Inflammatory macrophage (primary cell): ENCODE measurements around the gene FSTL4.

Experiments
- DNase-seq, 2 donors: peaks; one replicate each; pipeline ENCODE4 v3.0.0-alpha.2; 2020 to 2022

Gene FSTL4

DNA sequence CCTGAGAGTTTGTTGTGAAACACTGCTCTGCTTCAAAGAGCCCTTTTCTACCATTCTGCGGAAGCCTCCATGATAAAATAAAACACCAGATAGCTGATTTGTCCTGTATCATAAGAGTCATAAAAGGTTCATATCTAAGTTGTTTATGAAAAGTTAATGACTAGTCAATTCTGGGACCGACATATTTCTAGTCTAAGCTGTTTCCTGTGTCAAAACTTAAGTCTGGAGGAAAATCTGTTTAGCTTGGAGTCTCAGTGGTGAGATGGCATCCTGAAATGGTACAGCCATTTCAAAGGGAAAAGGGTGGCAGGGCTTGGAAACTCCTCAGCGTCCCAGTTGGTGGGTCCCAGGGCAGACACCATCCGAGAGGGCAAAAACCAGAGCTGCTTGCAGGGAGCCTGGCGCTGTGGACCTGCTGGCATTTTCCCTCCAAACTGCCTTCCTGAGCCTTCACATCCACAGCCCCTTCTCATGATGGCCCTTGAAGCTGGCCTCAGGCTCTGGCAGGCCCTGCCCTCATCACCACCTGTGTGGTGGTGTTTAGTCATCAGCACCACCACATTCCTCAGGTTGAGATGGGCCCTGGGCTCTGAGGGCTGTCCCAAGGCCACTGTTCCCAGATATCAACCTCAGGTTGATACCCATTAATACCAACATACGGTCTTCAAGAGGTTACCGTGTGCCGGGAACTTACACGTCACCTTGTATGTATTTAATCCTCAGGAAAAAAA, 376.5 kb downstream of the FSTL4 start:
- DNase-seq, result no peak

DNA sequence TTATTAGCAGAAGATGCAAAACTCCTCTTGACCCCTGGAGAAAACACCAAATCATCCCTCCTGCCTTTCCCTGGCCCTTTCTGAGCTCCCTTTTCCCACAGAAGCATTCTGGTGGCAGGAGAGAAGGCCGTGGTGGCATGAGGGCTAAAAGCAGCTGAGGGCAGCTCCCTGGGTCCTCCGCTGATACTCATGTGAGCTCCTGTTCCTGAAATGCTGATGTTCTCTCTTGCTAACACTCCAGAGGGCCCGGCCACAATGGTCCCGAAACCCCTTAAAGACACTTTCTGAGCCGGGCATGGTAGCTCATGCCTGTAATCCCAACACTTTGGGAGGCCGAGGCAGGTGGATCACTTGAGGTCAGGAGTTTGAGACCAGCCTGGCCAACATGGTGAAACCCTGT, 377.4 kb downstream of the FSTL4 start:
- DNase-seq, result no peak

- no peak for DNase-seq
These were observed 378.1 kb downstream of the FSTL4 start for GRCh38 chr5:133234273-133234672.

GRCh38 chr5:133233616-133234015, 378.7 kb downstream of the FSTL4 start:
- no peak for DNase-seq

DNA sequence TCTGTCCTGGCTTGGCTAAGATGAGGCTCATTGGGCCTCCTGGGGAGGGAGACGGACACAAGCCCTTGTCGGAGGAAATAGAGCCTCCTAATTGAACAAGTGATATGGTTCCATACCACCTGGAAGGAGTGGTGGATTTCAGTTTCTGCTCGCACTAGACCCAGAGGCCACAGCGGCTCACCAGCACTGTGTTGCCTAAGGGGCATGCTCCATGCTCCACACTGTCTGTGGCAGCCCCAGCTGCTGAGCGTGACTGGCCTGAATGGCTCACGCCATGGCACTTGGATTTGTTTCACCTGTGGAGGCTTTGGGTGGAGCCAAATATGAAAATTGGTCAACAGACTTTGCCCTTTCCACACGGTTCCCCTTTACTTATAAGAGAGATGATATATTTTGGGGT, 379.4 kb downstream of the FSTL4 start:
- no peak for DNase-seq

DNA sequence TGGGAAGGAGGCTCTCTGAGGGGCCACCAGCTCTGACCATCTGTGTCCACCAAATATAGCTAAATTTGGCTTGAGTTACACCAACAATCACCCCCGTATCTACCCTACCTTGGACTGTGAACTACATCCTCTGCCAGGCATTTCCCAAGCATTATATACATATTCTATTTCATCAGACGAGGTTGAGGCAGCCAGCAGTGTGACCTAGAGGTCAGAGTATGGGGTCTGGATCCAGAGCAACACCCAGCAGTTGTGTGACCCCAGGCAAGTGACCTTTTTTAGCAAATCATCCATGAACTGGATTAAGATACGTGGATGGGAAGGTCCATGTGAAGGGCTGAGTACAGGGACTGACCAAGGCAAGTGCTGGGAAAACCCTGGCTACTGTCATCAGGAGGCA, 379.9 kb downstream of the FSTL4 start:
- DNase-seq, result no peak

DNA sequence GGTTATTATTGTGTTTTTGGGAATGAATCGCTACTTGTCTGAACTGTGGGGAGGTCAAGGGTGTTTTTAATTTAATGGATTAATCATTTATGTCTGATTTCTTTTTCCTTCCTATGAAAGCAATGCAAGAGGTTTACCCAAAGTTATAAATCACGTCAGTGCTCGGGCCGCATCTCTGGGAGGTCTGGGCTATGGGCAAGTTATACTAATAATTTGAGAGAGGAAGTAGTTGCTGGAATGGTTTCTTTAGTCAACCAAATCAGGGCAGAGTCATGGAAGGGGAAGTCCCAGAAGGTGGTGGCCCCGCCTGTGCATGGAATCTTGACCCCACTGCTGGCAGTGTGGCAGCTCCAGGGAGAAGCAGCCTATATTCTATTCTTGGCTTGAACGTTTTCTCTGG, 380.3 kb downstream of the FSTL4 start:
- peak; percentile 64 to 68 for DNase-seq

DNA sequence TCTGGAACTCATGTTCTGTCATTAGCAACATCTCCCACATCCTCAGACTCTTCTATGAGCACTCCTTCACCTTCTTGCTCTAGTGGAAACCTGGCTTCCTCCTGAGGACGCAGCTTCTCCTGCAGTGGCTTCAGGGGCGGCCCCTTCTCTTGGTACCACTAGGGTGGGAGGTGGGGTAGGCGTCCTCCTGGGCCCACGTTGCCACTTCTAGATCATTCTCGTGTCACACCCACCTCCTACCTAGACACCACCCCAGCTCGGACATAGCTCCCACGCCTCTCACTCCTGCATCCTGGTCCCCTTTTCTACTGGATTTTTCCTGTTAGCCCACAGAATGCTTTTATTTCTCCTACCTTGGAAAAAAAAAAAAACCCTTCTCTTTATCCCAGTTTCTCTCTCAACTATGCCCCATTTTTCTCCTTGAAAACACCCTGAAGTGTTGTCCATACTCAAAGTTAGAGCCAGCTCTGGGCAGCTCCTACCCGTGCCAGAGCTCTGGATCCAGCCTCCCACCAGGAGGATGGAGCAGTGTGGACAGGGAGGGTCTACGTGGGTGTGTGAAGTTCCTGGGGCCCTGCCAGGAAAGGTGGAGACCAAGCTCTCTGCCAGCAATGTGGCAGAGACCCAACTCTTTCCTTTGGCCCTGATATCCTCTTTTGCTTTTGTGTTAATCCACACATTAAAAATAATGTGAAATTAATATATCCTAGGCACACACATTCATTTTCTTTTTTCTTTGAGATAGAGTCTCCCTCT, 381.3 kb downstream of the FSTL4 start:
- no peak for DNase-seq

DNA sequence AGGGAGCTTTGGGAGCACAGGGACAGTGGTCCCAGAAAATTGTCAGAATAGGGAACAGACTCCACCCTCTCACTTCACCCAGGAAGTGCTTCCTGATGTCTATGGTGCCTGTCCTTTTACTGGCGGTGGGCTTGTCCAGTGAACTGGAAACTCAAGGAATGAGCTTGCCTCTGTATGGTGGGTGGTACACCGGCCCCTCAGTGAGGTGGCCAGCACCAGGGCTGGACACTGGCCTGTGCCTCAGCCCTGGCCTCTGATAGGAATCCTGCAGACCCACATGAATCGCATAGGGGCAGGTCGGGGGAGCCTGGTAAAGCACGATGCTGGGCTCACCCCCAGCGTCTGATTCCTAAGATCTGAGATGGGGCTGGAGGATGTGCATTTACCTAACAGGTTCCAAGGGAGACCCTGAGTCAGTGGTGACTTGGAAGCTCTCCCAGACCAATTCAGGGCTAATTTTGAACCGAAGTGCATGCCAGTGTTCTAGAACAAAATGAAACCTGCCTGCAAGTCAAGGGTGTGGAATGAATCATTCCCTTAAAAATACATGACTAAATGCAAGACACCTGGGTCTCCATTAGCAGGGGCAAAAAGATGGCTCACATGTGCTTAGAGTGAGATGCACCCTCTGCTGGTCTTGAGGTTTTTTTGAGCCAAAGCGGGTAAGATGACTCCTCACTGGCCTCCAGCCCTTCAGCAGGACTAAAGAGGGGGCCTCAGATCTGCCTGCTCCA, 382.2 kb downstream of the FSTL4 start:
- DNase-seq, result no peak

DNA sequence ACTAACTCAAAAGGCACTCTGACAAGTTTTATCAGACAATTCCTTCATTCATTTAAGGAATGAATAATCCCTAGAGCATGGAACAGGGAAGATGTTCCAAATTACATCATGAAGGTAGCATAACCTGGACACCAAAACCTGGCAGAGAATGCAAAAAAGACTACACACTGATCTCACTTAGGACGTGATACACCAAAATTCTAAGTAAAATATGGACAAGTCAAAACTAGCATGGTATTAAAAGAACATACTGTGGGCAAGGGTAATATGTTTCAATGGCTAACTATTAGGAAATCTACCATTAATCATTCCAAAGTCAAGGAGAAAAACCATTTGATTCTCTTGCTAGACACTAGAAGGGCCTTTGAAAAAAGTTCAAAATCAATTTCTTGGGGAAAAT, 384.0 kb downstream of the FSTL4 start:
- no peak for DNase-seq

GRCh38 chr5:133227897-133228296, 384.4 kb downstream of the FSTL4 start:
- no peak for DNase-seq

- no peak for DNase-seq
These were observed 385.3 kb downstream of the FSTL4 start for GRCh38 chr5:133227082-133227481.

DNA sequence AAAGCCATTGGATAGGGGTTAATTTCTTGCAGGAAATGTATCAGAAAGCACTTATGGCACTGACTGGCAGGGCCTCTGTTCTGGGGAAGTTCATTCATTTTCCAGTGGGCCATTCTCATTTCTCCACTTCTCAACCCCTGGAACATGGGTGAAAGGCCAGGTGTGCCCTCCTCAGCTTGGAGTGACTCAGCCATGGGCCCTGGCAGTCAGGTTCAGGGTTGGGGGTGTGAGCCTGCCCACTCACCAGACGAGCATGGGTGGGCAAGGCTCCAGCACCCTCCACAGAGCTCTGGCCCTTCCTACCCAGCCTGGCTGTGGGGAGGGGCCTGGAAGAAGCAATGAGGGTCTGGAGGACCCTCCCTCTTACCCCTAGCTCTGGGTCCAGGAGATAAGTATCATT, 386.2 kb downstream of the FSTL4 start:
- no peak for DNase-seq

DNA sequence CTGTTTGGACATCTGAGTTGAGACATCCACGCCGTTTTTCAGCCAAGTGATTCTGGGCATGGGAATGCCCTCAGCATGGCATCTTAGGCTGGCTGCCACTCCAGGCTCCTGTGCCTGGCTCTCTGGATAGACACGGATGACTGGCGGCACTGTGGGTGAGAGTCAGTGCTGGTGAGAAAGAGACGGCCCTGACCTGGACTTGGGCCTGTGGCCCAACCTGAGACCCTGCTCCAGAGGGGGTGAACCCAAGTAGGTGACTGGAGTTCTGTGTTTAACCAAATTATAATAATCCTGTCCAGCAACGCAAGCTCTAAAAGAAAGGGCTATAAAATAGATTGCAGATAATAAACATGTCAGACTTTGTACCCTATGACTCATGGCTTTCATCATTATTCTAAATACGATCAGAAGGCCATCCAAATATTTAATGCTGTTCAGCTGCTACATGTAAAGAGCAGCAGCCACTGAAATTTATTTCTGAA, 386.6 kb downstream of the FSTL4 start:
- no peak for DNase-seq

DNA sequence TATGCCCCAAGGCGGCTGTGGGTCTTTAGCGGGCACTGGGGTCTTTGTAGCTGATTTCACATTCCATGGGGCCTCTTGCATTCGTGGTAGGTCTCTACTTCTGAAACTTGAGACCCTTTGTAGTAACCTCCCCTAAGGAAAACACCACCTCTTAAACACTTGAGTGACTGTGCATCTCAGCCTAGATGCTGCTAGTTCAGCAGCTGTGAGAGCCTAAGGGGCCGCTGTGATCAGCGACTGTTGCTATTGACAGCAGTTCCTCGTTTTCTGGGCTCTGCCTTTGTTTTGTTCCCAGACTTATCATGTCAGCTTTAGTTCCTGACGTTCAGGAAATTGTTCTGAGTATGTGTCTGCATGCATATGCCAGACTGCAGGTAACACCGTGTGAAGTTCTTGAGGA, 389.4 kb downstream of the FSTL4 start:
- DNase-seq, result no peak

GRCh38 chr5:133222521-133222920, 389.8 kb downstream of the FSTL4 start:
- DNase-seq, result no peak

- no peak for DNase-seq
These were observed 390.3 kb downstream of the FSTL4 start for GRCh38 chr5:133222040-133222439.

DNA sequence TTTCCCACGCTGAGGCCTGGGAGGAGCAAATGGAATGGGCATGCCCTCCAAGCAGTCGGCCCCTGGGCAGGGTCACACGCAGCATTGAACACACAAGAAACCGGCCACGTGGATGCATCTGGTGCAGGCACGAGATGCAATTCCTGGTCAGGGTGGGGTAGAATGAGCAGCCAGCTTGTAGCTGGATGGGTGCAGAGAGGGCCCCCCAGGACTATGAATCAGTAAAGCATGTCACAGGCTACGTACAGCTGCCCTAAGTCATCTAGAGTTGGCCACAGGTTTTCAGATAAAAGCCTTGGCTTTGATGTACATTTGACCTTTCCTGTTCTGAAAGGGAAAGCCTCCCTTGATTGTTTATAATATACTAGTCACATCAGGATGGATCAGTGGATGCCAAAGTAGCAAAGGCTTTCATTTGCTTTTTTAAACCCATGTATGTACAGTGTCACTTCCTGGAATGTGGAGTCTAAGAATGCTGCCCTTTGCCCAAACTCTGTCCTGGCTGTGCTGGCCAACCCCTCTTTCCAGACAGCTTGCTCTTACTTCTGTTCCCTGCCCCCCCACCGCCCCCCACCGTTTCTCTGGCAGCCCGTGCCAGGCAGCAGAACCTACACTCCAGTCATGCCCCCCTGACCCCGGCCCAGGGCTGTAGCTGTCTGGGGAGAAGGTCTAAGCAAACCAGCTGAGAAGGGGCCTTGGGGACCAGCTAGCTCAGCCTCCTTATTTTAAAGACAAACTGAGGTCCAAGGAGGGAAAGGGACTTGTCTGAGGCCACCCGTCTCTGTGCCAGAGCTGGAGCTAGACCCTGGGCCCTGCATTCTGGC, 391.3 kb downstream of the FSTL4 start:
- DNase-seq, result no peak

GRCh38 chr5:133219296-133219695, 393.0 kb downstream of the FSTL4 start:
- DNase-seq, result no peak

DNA sequence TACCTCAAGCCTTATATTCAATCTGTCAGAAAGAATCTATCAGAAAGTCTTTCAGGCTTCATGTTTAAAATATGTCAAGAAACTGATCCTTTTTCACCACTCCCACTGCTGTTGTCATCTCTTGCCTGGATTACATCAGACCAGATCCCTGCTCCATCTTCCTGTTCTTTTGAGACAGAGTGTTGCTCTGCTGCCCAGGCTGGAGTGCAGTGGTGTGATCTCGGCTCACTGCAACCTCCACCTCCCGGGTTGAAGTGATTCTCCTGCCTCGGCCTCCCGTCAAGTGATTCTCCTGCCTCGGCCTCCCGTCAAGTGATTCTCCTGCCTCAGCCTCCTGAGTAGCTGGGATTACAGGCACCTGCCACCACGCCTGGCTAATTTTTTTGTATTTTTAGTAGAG, 396.2 kb downstream of the FSTL4 start:
- DNase-seq, result peak; percentile 45 to 53

- DNase-seq, result no peak
These were observed 398.1 kb downstream of the FSTL4 start for GRCh38 chr5:133214153-133214820.

- DNase-seq, result no peak
These were observed 406.7 kb downstream of the FSTL4 start for GRCh38 chr5:133205649-133206048.
